Prostate gland (tissue), 2 donors: Measurements from ENCODE around the gene RSBN1L.
A peak's percentile ranks its signal among the peaks of the same experiment; 100 is the strongest.

Source experiments
- CTCF ChIP-seq, 4 experiments: fragments of 200-600 bp in 2 of 4; fragments of 450-650 bp in 2 of 4; sonication (generic) in 2 of 4; IDR thresholded peaks; 1 replicate in 3 of 4; 2 replicates in 1 of 4; pipeline ENCODE4 v1.5.1; 2016 to 2019; ENCODE audit warnings: antibody characterized with exemption in 4 of 4, mild to moderate bottlenecking in 2 of 4, moderate library complexity in 2 of 4
- POLR2A ChIP-seq: fragments of 450-650 bp; IDR thresholded peaks from one replicate; pipeline ENCODE4 v1.6.1; 2016; ENCODE audit warnings: antibody characterized with exemption, mild to moderate bottlenecking
- POLR2AphosphoS5 ChIP-seq: sonication (generic); formaldehyde crosslinking; IDR thresholded peaks from one replicate; pipeline ENCODE4 v1.6.1; 2017; ENCODE audit warnings: antibody characterized with exemption

GRCh38 chr7:77791956-77792355 lies 95.7 kb downstream of the RSBN1L start:
- TF ChIP-seq CTCF (IDR thresholded peaks at IDR 0.05) (no peak), POLR2A (no peak), POLR2AphosphoS5 (peak; percentile 36)
